H1 (cell line): Measurements from ENCODE around the gene EGR2. TPM values are rescaled to one million over a fixed set of nuclear protein-coding genes. Genes with fewer than 3 reads are reported as not detected.
A peak's percentile ranks its signal among the peaks of the same experiment; 100 is the strongest.

Experiments
- CTCF ChIA-PET: fragments of 300-600 bp; sonication (Branson Sonifier 250); formaldehyde crosslinking; loops from one replicate; lab custom pipeline; 2021; ENCODE audit not compliant: partially characterized antibody; lab: Charles Lee
- POLR2A ChIA-PET: fragments of 300-600 bp; sonication (Branson Sonifier 250); formaldehyde crosslinking; loops from one replicate; lab custom pipeline; 2021; ENCODE audit warnings: inconsistent platforms; ENCODE audit not compliant: partially characterized antibody; lab: Charles Lee
- DNase-seq, 2 experiments: peaks; one replicate each; pipeline versions ENCODE4 v3.0.0 to v3.0.0-alpha.2; 2010 to 2022; ENCODE audit warnings: low spot score in 2 of 2, low read depth in 1 of 2, mixed read lengths in 1 of 2
- FAIRE-seq: peaks from 2 replicates; lab custom pipeline; 2011; peaks lifted over from hg19 to GRCh38; lab: Jason Lieb, UNC
- H2AFZ ChIP-seq: 2 replicates; pipeline ENCODE4 v1.8.1; 2012; ENCODE audit warnings: low read length, inconsistent platforms
- H2AK5ac ChIP-seq: 2 replicates; pipeline ENCODE4 v1.6.1; 2013; ENCODE audit warnings: low read depth, low read length
- H2BK120ac ChIP-seq: replicated peaks from 2 replicates; pipeline ENCODE3; 2013; ENCODE audit warnings: low read depth, low read length, inconsistent platforms
- H2BK12ac ChIP-seq: 2 replicates; pipeline ENCODE4 v1.6.1; 2013; ENCODE audit warnings: low read depth, low read length
- H2BK15ac ChIP-seq: 2 replicates; pipeline ENCODE4 v1.6.1; 2013; ENCODE audit warnings: low read length
- H2BK20ac ChIP-seq: 2 replicates; pipeline ENCODE4 v1.6.1; 2013; ENCODE audit warnings: low read length
- H2BK5ac ChIP-seq: 2 replicates; pipeline ENCODE4 v1.6.1; 2013; ENCODE audit warnings: low read depth, low read length
- H3K14ac ChIP-seq: 2 replicates; pipeline ENCODE4 v1.6.1; 2013; ENCODE audit warnings: inconsistent platforms; ENCODE audit not compliant: insufficient read length
- H3K18ac ChIP-seq: 2 replicates; pipeline ENCODE4 v1.6.1; 2013; ENCODE audit warnings: low read length; ENCODE audit errors: extremely low read depth
- H3K23ac ChIP-seq: 2 replicates; pipeline ENCODE4 v1.6.1; 2013; ENCODE audit warnings: inconsistent platforms; ENCODE audit not compliant: insufficient read length
- H3K23me2 ChIP-seq: 2 replicates; pipeline ENCODE4 v1.6.1; 2013; ENCODE audit warnings: low read depth, low read length
- H3K27ac ChIP-seq: 2 replicates; pipeline ENCODE4 v1.6.1; 2011; ENCODE audit warnings: low read depth, low read length, inconsistent platforms
- H3K27me3 ChIP-seq, 4 experiments: replicated peaks in 1 of 4; 1 replicate in 1 of 4; 2 replicates in 3 of 4; pipeline versions ENCODE4 v1.6.1 to v1.8.1; 2011 to 2013; ENCODE audit warnings: low read length in 3 of 4, mild to moderate bottlenecking in 3 of 4, inconsistent platforms in 2 of 4, mixed read lengths in 2 of 4, moderate library complexity in 1 of 4; ENCODE audit not compliant: control insufficient read depth in 3 of 4, insufficient read depth in 3 of 4; ENCODE audit errors: extremely low read depth in 1 of 4
- H3K36me3 ChIP-seq, 4 experiments: 2 replicates each; pipeline versions ENCODE4 v1.6.1 to v1.8.1; 2011 to 2013; ENCODE audit warnings: mild to moderate bottlenecking in 4 of 4, low read length in 3 of 4, moderate library complexity in 2 of 4, control low read depth in 1 of 4, inconsistent platforms in 1 of 4; ENCODE audit not compliant: insufficient read depth in 4 of 4, control insufficient read depth in 2 of 4
- H3K4ac ChIP-seq: replicated peaks from 2 replicates; pipeline ENCODE3; 2013; ENCODE audit warnings: low read length, low read depth, mixed read lengths, inconsistent platforms; ENCODE audit not compliant: insufficient read length
- H3K4me1 ChIP-seq, 4 experiments: replicated peaks in 1 of 4; 1 replicate in 1 of 4; 2 replicates in 3 of 4; pipeline versions ENCODE4 v1.6.1 to v1.8.1; 2011 to 2013; ENCODE audit warnings: low read length in 3 of 4, inconsistent platforms in 2 of 4, mixed read lengths in 1 of 4; ENCODE audit not compliant: insufficient read depth in 4 of 4, control insufficient read depth in 3 of 4
- H3K4me2 ChIP-seq, 2 experiments: 2 replicates each; pipeline versions ENCODE4 v1.6.1 to v1.8.1; 2011 to 2013; ENCODE audit warnings: low read depth in 2 of 2, low read length in 2 of 2, control low read depth in 1 of 2, inconsistent platforms in 1 of 2, mild to moderate bottlenecking in 1 of 2; ENCODE audit not compliant: insufficient read depth in 1 of 2
- H3K4me3 ChIP-seq, 4 experiments: fragments of 200-600, 300-600 bp in 1 of 4; sonication (generic), shearing (Covaris generic), sonication (Bioruptor Twin) in 1 of 4; 2 replicates each; pipeline versions ENCODE4 v1.5.1 to v1.8.1; 2011 to 2016; ENCODE audit warnings: low read length in 4 of 4, low read depth in 3 of 4, control low read depth in 2 of 4, inconsistent platforms in 2 of 4, mild to moderate bottlenecking in 2 of 4, mixed read lengths in 1 of 4, moderate library complexity in 1 of 4; ENCODE audit not compliant: insufficient read depth in 2 of 4; ENCODE audit errors: extremely low read depth in 1 of 4
- H3K56ac ChIP-seq: replicated peaks from 2 replicates; pipeline ENCODE3; 2013; ENCODE audit warnings: low read depth, mild to moderate bottlenecking, mixed read lengths, low read length, inconsistent platforms; ENCODE audit not compliant: insufficient read length
- H3K79me1 ChIP-seq: 2 replicates; pipeline ENCODE4 v1.6.1; 2013; ENCODE audit warnings: low read depth, low read length, control low read depth
- H3K79me2 ChIP-seq, 2 experiments: 2 replicates each; pipeline versions ENCODE4 v1.6.1 to v1.8.1; 2012 to 2013; ENCODE audit warnings: low read length in 2 of 2, mild to moderate bottlenecking in 2 of 2, inconsistent platforms in 1 of 2; ENCODE audit not compliant: insufficient read depth in 2 of 2, control insufficient read depth in 1 of 2
- H3K9ac ChIP-seq, 4 experiments: replicated peaks in 1 of 4; 1 replicate in 1 of 4; 2 replicates in 3 of 4; pipeline versions ENCODE4 v1.6.1 to v1.8.1; 2011 to 2013; ENCODE audit warnings: low read depth in 3 of 4, low read length in 3 of 4, control low read depth in 2 of 4, mild to moderate bottlenecking in 2 of 4, moderate library complexity in 2 of 4, inconsistent platforms in 1 of 4; ENCODE audit errors: extremely low read depth in 1 of 4
- H3K9me3 ChIP-seq, 2 experiments: 2 replicates each; pipeline versions ENCODE4 v1.6.1 to v1.8.1; 2012 to 2013; ENCODE audit warnings: mild to moderate bottlenecking in 2 of 2, moderate library complexity in 2 of 2, control low read depth in 1 of 2, inconsistent platforms in 1 of 2, low read depth in 1 of 2, low read length in 1 of 2, mixed read lengths in 1 of 2; ENCODE audit not compliant: insufficient read depth in 2 of 2
- H4K20me1 ChIP-seq, 2 experiments: replicated peaks in 1 of 2; 2 replicates each; pipeline versions ENCODE3 to v1.8.1; 2011 to 2013; ENCODE audit warnings: inconsistent platforms in 2 of 2, low read length in 2 of 2, mild to moderate bottlenecking in 1 of 2; ENCODE audit not compliant: insufficient read depth in 2 of 2, control insufficient read depth in 1 of 2
- H4K5ac ChIP-seq: 2 replicates; pipeline ENCODE4 v1.6.1; 2013; ENCODE audit warnings: low read length, low read depth, mixed read lengths, inconsistent platforms; ENCODE audit not compliant: insufficient read length
- H4K8ac ChIP-seq: 2 replicates; pipeline ENCODE4 v1.8.0; 2013; ENCODE audit warnings: mild to moderate bottlenecking, moderate library complexity, low read length, inconsistent platforms; ENCODE audit not compliant: insufficient read depth; ENCODE audit errors: extremely low read depth
- H4K91ac ChIP-seq: replicated peaks from 2 replicates; pipeline ENCODE3; 2013; ENCODE audit warnings: low read length, mixed read lengths, inconsistent platforms; ENCODE audit not compliant: insufficient read length
- ASH2L ChIP-seq: fragments of 200-600, 300-600 bp; sonication (generic); IDR thresholded peaks from one replicate; pipeline ENCODE4 v1.7.1; 2017; ENCODE audit warnings: low read length
- BCL11A ChIP-seq, 2 experiments: IDR thresholded peaks; one replicate each; pipeline ENCODE4 v1.6.1; 2011; ENCODE audit warnings: low read depth in 2 of 2, low read length in 2 of 2, mild to moderate bottlenecking in 2 of 2
- BRCA1 ChIP-seq: IDR thresholded peaks from 2 replicates; pipeline ENCODE4 v1.6.1; 2012; ENCODE audit warnings: low read depth, low read length, improper control_type of control experiment
- CHD2 ChIP-seq: IDR thresholded peaks from 2 replicates; pipeline ENCODE4 v1.6.1; 2012; ENCODE audit warnings: low read length, improper control_type of control experiment
- CREB1 ChIP-seq: IDR thresholded peaks from 2 replicates; pipeline ENCODE4 v1.6.1; 2012; ENCODE audit warnings: inconsistent platforms
- GABPA ChIP-seq: IDR thresholded peaks from 2 replicates; pipeline ENCODE4 v1.6.1; 2011; ENCODE audit warnings: mild to moderate bottlenecking, low read length, moderate library complexity, borderline replicate concordance; ENCODE audit not compliant: insufficient read depth
- JUN ChIP-seq: IDR thresholded peaks from 2 replicates; pipeline ENCODE4 v1.6.1; 2011; ENCODE audit warnings: low read depth, mild to moderate bottlenecking, improper control_type of control experiment, low read length
- JUND ChIP-seq: IDR thresholded peaks from 2 replicates; pipeline ENCODE4 v1.6.1; 2011; ENCODE audit warnings: mild to moderate bottlenecking, improper control_type of control experiment, low read length
- MAFK ChIP-seq: IDR thresholded peaks from 2 replicates; pipeline ENCODE4 v1.6.1; 2012; ENCODE audit warnings: low read depth, mild to moderate bottlenecking, improper control_type of control experiment, low read length
- NRF1 ChIP-seq: IDR thresholded peaks from 2 replicates; pipeline ENCODE4 v1.6.1; 2011; ENCODE audit warnings: mild to moderate bottlenecking, low read depth, low read length, improper control_type of control experiment
- RFX5 ChIP-seq: IDR thresholded peaks from 2 replicates; pipeline ENCODE4 v1.6.1; 2011; ENCODE audit warnings: low read depth, low read length, improper control_type of control experiment, borderline replicate concordance
- RXRA ChIP-seq: IDR thresholded peaks from 2 replicates; pipeline ENCODE4 v1.6.1; 2011; ENCODE audit warnings: low read depth, mild to moderate bottlenecking, low read length, moderate library complexity; ENCODE audit not compliant: insufficient read depth
- SP2 ChIP-seq: IDR thresholded peaks from 2 replicates; pipeline ENCODE4 v1.6.1; 2012; ENCODE audit warnings: mild to moderate bottlenecking, low read length, inconsistent platforms
- USF2 ChIP-seq: IDR thresholded peaks from 2 replicates; pipeline ENCODE4 v1.6.1; 2011; ENCODE audit warnings: low read length, improper control_type of control experiment
- WGBS, 2 experiments: shearing (Covaris generic) in 1 of 2; methylation state at CpG; one replicate each; pipeline versions ENCODE4 v1.1.6 to v1.1.7; 2013 to 2015; ENCODE audit warnings: low lambda C conversion rate in 2 of 2, mixed read lengths in 2 of 2, inconsistent platforms in 1 of 2, low coverage in 1 of 2, missing lambda C conversion rate in 1 of 2; ENCODE audit not compliant: insufficient replicate concordance in 2 of 2, insufficient coverage in 1 of 2, insufficient read length in 1 of 2; ENCODE audit errors: extremely low coverage in 1 of 2, missing lambda C conversion rate in 1 of 2; 5-methylcytosine and 5-hydroxymethylcytosine counted together
- polyA plus RNA-seq, 7 experiments: library from polyadenylated mRNA; depleted of rRNA in 3 of 7; stranded (reverse) in 5 of 7; unstranded in 2 of 7; fragments of >200 nt in 5 of 7; fragments of 200-250 nt in 2 of 7; gene quantifications; 1 replicate in 5 of 7; 2 replicates in 1 of 7; 4 replicates in 1 of 7; pipeline versions ENCODE4 v1.2.1 to v1.2.3, GENCODE V29; 2011 to 2013; ENCODE audit warnings: missing spikeins in 2 of 7, mixed read lengths in 2 of 7
- total RNA-seq: library from RNA; stranded (reverse); fragmentation: NEBNext Ultra II Directional; extraction: Animal tissue kit (Norgen Biotek cat#: 25700); gene quantifications from 2 replicates; pipeline ENCODE4 v1.2.1, GENCODE V29; 2021

Gene EGR2
- total and polyA plus RNA-seq, 2 of the 8 experiments (the other 6 are each of a cell fraction or from before 2014, with no cell fraction given): 1.3 to 2.1 TPM

- no peak overlapping the region for H4K5ac ChIP-seq
- no peak overlapping the region for H3K23ac ChIP-seq
- peaks cover 0 to 3% (median 0%) of the 10 kb centered on the region in 4 experiments; a peak in 2 of 7 replicates for H3K4me1 ChIP-seq
- H2BK5ac ChIP-seq: no peak overlapping the region
- H3K9me3 ChIP-seq: no peaks in the 10 kb centered on the region
- H3K36me3 ChIP-seq: no peaks in the 10 kb centered on the region
- H2BK20ac ChIP-seq: 0 out of 2 replicates have a peak overlapping the region, but pooled peaks have one; percentile 21
- H2BK12ac ChIP-seq: no peak overlapping the region
- H3K79me2 ChIP-seq: no peaks in the 10 kb centered on the region
- H2BK15ac ChIP-seq: no peak overlapping the region
- no peaks in the 10 kb centered on the region for H3K23me2 ChIP-seq
- no peak overlapping the region for H3K56ac ChIP-seq
- no peak overlapping the region for H3K4me2 ChIP-seq
- DNase-seq: no peak
- H3K18ac ChIP-seq: no peak overlapping the region
- H3K4me3 ChIP-seq: no peak overlapping the region
- 77% methylated on average over 3 of the region's 3 CpGs; no CpG with 5 or more reads in 1 of the 2 experiments for WGBS, 2 experiments
- CTCF ChIA-PET: no interaction called here
- H3K27ac ChIP-seq: no peak overlapping the region
- POLR2A ChIA-PET: no interaction called here
- H2AFZ ChIP-seq: 0 out of 2 replicates have a peak overlapping the region, but pooled peaks have one; percentile 67
- H3K27me3 ChIP-seq: no peaks in the 10 kb centered on the region
- no peak overlapping the region for H4K8ac ChIP-seq
- no peak overlapping the region for H3K4ac ChIP-seq
- H4K20me1 ChIP-seq: no peaks in the 10 kb centered on the region
- H2AK5ac ChIP-seq: no peak overlapping the region
- no peak overlapping the region for H2BK120ac ChIP-seq
- no peak for FAIRE-seq
- H3K79me1 ChIP-seq: no peaks in the 10 kb centered on the region
- no peak overlapping the region for H3K9ac ChIP-seq
- H3K14ac ChIP-seq: no peak overlapping the region
- no peak overlapping the region for H4K91ac ChIP-seq
- TF ChIP-seq CHD2 (no peak), CREB1 (no peak), BCL11A (IDR thresholded peaks at IDR 0.05; ENCODE audit: low read depth in 2 of 2, low read length in 2 of 2) (no peak), JUN (no peak), MAFK (no peak), RFX5 (no peak), GABPA (no peak), BRCA1 (no peak), ASH2L (no peak), SP2 (no peak), NRF1 (no peak), RXRA (no peak), USF2 (no peak), JUND (no peak)
These were observed 49.8 kb downstream of the EGR2 start for GRCh38 chr10:62766386-62766785.
